HepG2 (cell line): ENCODE measurements around the gene PDS5B. TPM values are rescaled to one million over a fixed set of nuclear protein-coding genes. Genes with fewer than 3 reads are reported as not detected.

ENCODE experiments used
- AGO1 ChIP-seq: fragments of 200-400 bp; formaldehyde crosslinking; IDR thresholded peaks from 2 replicates; pipeline ENCODE4 v1.6.1; 2017; ENCODE audit warnings: mild to moderate bottlenecking, low read depth, low read length, moderate library complexity; ENCODE audit not compliant: poor library complexity, severe bottlenecking
- DR1 ChIP-seq: sonication (generic); formaldehyde crosslinking; IDR thresholded peaks from 2 replicates; pipeline ENCODE4 v1.8.0; 2021; ENCODE audit warnings: mild to moderate bottlenecking, missing genetic modification reagents, inconsistent platforms
- HDAC2 ChIP-seq: sonication (generic); formaldehyde crosslinking; IDR thresholded peaks from 2 replicates; pipeline ENCODE4 v1.4.0; 2020; ENCODE audit warnings: missing genetic modification reagents
- JDP2 ChIP-seq: sonication (generic); formaldehyde crosslinking; IDR thresholded peaks from 2 replicates; pipeline ENCODE4 v1.8.1; 2022; ENCODE audit warnings: missing genetic modification reagents, borderline replicate concordance
- KLF16 ChIP-seq, 2 experiments: sonication (generic) in 1 of 2; formaldehyde crosslinking in 1 of 2; IDR thresholded peaks; 2 replicates each; pipeline versions ENCODE4 v1.6.1 to v1.8.0; 2016 to 2023; ENCODE audit warnings: missing genetic modification reagents in 2 of 2, missing compliant biosample characterization in 1 of 2
- MED8 ChIP-seq: sonication (generic); formaldehyde crosslinking; IDR thresholded peaks from 2 replicates; pipeline ENCODE4 v1.8.1; 2023; ENCODE audit warnings: mild to moderate bottlenecking, missing genetic modification reagents; ENCODE audit not compliant: insufficient replicate concordance
- MTF2 ChIP-seq: sonication (generic); formaldehyde crosslinking; IDR thresholded peaks from 2 replicates; pipeline ENCODE4 v1.5.0; 2020; ENCODE audit warnings: missing genetic modification reagents, borderline replicate concordance
- MXD4 ChIP-seq: IDR thresholded peaks from 2 replicates; pipeline ENCODE4 v1.6.1; 2016; ENCODE audit warnings: mild to moderate bottlenecking, missing biosample characterization, missing genetic modification reagents
- NCOA5 ChIP-seq: sonication (generic); formaldehyde crosslinking; IDR thresholded peaks from 2 replicates; pipeline ENCODE4 v1.4.0; 2020; ENCODE audit warnings: missing genetic modification reagents
- NFIB ChIP-seq: sonication (generic); formaldehyde crosslinking; IDR thresholded peaks from 2 replicates; pipeline ENCODE4 v1.9.0; 2021; ENCODE audit warnings: missing genetic modification reagents, mild to moderate bottlenecking, borderline replicate concordance
- NR2F6 ChIP-seq, 2 experiments: IDR thresholded peaks; 2 replicates each; pipeline ENCODE4 v1.6.1; 2016; ENCODE audit warnings: antibody characterized with exemption in 1 of 2, mild to moderate bottlenecking in 1 of 2
- RORA ChIP-seq: sonication (generic); formaldehyde crosslinking; IDR thresholded peaks from 2 replicates; pipeline ENCODE4 v1.5.0; 2020; ENCODE audit warnings: mild to moderate bottlenecking, missing genetic modification reagents, moderate library complexity
- SYNCRIP ChIP-seq: fragments of 200-400 bp; formaldehyde crosslinking; IDR thresholded peaks from 2 replicates; pipeline ENCODE4 v1.6.1; 2018; ENCODE audit warnings: mild to moderate bottlenecking, low read depth, low read length; ENCODE audit not compliant: insufficient read depth
- TEAD2 ChIP-seq: sonication (generic); formaldehyde crosslinking; IDR thresholded peaks from 2 replicates; pipeline ENCODE4 v1.9.0; 2021; ENCODE audit warnings: missing genetic modification reagents
- U2AF2 ChIP-seq: fragments of 200-400 bp; formaldehyde crosslinking; IDR thresholded peaks from 2 replicates; pipeline ENCODE4 v1.6.1; 2017; ENCODE audit warnings: low read depth, mild to moderate bottlenecking, low read length
- ZFY ChIP-seq: sonication (generic); formaldehyde crosslinking; IDR thresholded peaks from 2 replicates; pipeline ENCODE4 v1.4.0; 2020; ENCODE audit warnings: missing genetic modification reagents
- ZNF124 ChIP-seq: sonication (generic); formaldehyde crosslinking; IDR thresholded peaks from 2 replicates; pipeline ENCODE4 v1.4.0; 2020; ENCODE audit warnings: missing genetic modification reagents
- ZNF251 ChIP-seq: sonication (generic); formaldehyde crosslinking; IDR thresholded peaks from 2 replicates; pipeline ENCODE4 v1.9.0; 2021; ENCODE audit warnings: mild to moderate bottlenecking, missing genetic modification reagents
- ZNF34 ChIP-seq: sonication (generic); formaldehyde crosslinking; IDR thresholded peaks from 2 replicates; pipeline ENCODE4 v1.4.0; 2020; ENCODE audit warnings: mild to moderate bottlenecking, missing genetic modification reagents, borderline replicate concordance
- ZNF343 ChIP-seq: sonication (generic); formaldehyde crosslinking; IDR thresholded peaks from 2 replicates; pipeline ENCODE4 v1.4.0; 2020; ENCODE audit warnings: mild to moderate bottlenecking, missing genetic modification reagents
- ZNF558 ChIP-seq: sonication (generic); formaldehyde crosslinking; IDR thresholded peaks from 2 replicates; pipeline ENCODE4 v1.9.0; 2022; ENCODE audit warnings: mild to moderate bottlenecking, missing genetic modification reagents, borderline replicate concordance
- ZNF570 ChIP-seq: sonication (generic); formaldehyde crosslinking; IDR thresholded peaks from 2 replicates; pipeline ENCODE4 v1.4.0; 2020; ENCODE audit warnings: mild to moderate bottlenecking, missing genetic modification reagents, borderline replicate concordance
- ZNF607 ChIP-seq: sonication (generic); formaldehyde crosslinking; IDR thresholded peaks from 2 replicates; pipeline ENCODE4 v1.5.1; 2020; ENCODE audit warnings: missing genetic modification reagents, mild to moderate bottlenecking, borderline replicate concordance
- ZNF781 ChIP-seq: sonication (generic); formaldehyde crosslinking; IDR thresholded peaks from 2 replicates; pipeline ENCODE4 v1.5.1; 2020; ENCODE audit warnings: borderline replicate concordance, mild to moderate bottlenecking, missing genetic modification reagents; ENCODE audit errors: not compliant biosample characterization
- ZNF792 ChIP-seq: IDR thresholded peaks from 2 replicates; pipeline ENCODE4 v1.6.1; 2016
- ZSCAN31 ChIP-seq: sonication (generic); formaldehyde crosslinking; IDR thresholded peaks from 2 replicates; pipeline ENCODE4 v1.5.0; 2020; ENCODE audit warnings: low read depth, mild to moderate bottlenecking, missing genetic modification reagents
- polyA plus RNA-seq, 8 experiments: library from polyadenylated mRNA; depleted of rRNA in 3 of 8; stranded (reverse) in 7 of 8; unstranded in 1 of 8; fragments of >200 nt; fragmentation: Illumina TruSeq in 4 of 8; extraction: Trizol in 4 of 8; gene quantifications; 2 replicates each; pipeline versions ENCODE4 v1.2.1 to v1.2.3, GENCODE V29; 2011 to 2016; ENCODE audit warnings: low read depth in 4 of 8, missing spikeins in 1 of 8, mixed read lengths in 1 of 8; ENCODE audit not compliant: insufficient read depth in 1 of 8
- total RNA-seq, 5 experiments: library from RNA; depleted of rRNA; stranded (reverse); fragments of >200 nt; fragmentation: Illumina TruSeq; extraction: Trizol; gene quantifications; 2 replicates each; pipeline ENCODE4 v1.2.3, GENCODE V29; 2016; ENCODE audit warnings: low read depth in 1 of 5
- TF ChIP-seq, protein P1 (sequence below): sonication (generic); formaldehyde crosslinking; IDR thresholded peaks from 2 replicates; pipeline ENCODE4 v1.5.0; 2020; ENCODE audit warnings: missing genetic modification reagents
- TF ChIP-seq, protein P2 (sequence below): fragments of 450-650 bp; IDR thresholded peaks from 2 replicates; pipeline ENCODE4 v1.6.1; 2017; ENCODE audit warnings: mild to moderate bottlenecking

Gene PDS5B
- total and polyA plus RNA-seq, 2 of the 13 experiments (the other 11 are each of a cell fraction or from before 2014, with no cell fraction given): 5.8 to 24.6 TPM

- TF ChIP-seq ZNF124 (CRISPR knock-in tag) (no peak), JDP2 (CRISPR knock-in tag) (no peak), NCOA5 (CRISPR knock-in tag) (no peak), ZNF251 (no peak), U2AF2 (no peak), RORA (no peak), MXD4 (CRISPR knock-in tag) (0 out of 2 replicates have a peak, but pooled peaks have one; percentile 37), ZNF607 (CRISPR knock-in tag) (no peak), ZNF343 (CRISPR knock-in tag) (no peak), SYNCRIP (no peak), ZNF781 (no peak), ZNF570 (CRISPR knock-in tag) (no peak), ZFY (CRISPR knock-in tag) (no peak; the same call in 1 of the 2 replicates), ZNF792 (no peak), HDAC2 (CRISPR knock-in tag) (0 out of 2 replicates have a peak, but pooled peaks have one; percentile 8), ZNF558 (CRISPR knock-in tag) (0 out of 2 replicates have a peak, but pooled peaks have one; percentile 58), NFIB (no peak), KLF16 (CRISPR knock-in tag; IDR thresholded peaks at IDR 0.05) (no peak), ZNF34 (CRISPR knock-in tag) (no peak), DR1 (CRISPR knock-in tag) (no peak), NR2F6 (IDR thresholded peaks at IDR 0.05) (no peak), NR2F6 (CRISPR knock-in tag; IDR thresholded peaks at IDR 0.05) (no peak), ZSCAN31 (CRISPR knock-in tag) (no peak), MED8 (CRISPR knock-in tag) (no peak), TEAD2 (CRISPR knock-in tag) (no peak), AGO1 (peak; percentile 31), MTF2 (no peak)
- TF ChIP-seq, protein P1, sequence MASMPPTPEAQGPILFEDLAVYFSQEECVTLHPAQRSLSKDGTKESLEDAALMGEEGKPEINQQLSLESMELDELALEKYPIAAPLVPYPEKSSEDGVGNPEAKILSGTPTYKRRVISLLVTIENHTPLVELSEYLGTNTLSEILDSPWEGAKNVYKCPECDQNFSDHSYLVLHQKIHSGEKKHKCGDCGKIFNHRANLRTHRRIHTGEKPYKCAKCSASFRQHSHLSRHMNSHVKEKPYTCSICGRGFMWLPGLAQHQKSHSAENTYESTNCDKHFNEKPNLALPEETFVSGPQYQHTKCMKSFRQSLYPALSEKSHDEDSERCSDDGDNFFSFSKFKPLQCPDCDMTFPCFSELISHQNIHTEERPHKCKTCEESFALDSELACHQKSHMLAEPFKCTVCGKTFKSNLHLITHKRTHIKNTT: no peak
- TF ChIP-seq, protein P2, sequence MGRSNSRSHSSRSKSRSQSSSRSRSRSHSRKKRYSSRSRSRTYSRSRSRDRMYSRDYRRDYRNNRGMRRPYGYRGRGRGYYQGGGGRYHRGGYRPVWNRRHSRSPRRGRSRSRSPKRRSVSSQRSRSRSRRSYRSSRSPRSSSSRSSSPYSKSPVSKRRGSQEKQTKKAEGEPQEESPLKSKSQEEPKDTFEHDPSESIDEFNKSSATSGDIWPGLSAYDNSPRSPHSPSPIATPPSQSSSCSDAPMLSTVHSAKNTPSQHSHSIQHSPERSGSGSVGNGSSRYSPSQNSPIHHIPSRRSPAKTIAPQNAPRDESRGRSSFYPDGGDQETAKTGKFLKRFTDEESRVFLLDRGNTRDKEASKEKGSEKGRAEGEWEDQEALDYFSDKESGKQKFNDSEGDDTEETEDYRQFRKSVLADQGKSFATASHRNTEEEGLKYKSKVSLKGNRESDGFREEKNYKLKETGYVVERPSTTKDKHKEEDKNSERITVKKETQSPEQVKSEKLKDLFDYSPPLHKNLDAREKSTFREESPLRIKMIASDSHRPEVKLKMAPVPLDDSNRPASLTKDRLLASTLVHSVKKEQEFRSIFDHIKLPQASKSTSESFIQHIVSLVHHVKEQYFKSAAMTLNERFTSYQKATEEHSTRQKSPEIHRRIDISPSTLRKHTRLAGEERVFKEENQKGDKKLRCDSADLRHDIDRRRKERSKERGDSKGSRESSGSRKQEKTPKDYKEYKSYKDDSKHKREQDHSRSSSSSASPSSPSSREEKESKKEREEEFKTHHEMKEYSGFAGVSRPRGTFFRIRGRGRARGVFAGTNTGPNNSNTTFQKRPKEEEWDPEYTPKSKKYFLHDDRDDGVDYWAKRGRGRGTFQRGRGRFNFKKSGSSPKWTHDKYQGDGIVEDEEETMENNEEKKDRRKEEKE: no peak
Measured at GRCh38 chr13:32587011-32587810, 959 bp downstream of the PDS5B start (continued).
